ENCODE measurements around the gene PALLD.

GRCh38 chr4:168893807-168894206, 397.0 kb downstream of the PALLD start:
- TF ChIP-seq EZH2phosphoT487 (IDR thresholded peaks at IDR 0.05; ENCODE audit: insufficient read depth, low read depth) (no peak), EZH2 (IDR thresholded peaks at IDR 0.05; ENCODE audit: insufficient read depth, poor library complexity, severe bottlenecking) (no peak)

Measured in GM23248 (cell line).